HG03575 (cell line): ENCODE measurements around the gene PFKFB4.
"Not testable (repeated sequence)": the region's sequence is repeated elsewhere in the genome, so short reads cannot be mapped to it uniquely, and the experiment has no call there.

Source experiments
- ATAC-seq: cut with Tn5 transposase; IDR thresholded peaks from one replicate; pipeline ENCODE4 v1.9.1; 2021; ENCODE audit not compliant: unreplicated experiment, insufficient number of reproducible peaks, low FRiP score; ENCODE audit errors: extremely low read depth

The PFKFB4 gene

GRCh38 chr3:48544141-48544540 is 12.5 kb downstream of the PFKFB4 start:
- ATAC-seq = no peak

DNA sequence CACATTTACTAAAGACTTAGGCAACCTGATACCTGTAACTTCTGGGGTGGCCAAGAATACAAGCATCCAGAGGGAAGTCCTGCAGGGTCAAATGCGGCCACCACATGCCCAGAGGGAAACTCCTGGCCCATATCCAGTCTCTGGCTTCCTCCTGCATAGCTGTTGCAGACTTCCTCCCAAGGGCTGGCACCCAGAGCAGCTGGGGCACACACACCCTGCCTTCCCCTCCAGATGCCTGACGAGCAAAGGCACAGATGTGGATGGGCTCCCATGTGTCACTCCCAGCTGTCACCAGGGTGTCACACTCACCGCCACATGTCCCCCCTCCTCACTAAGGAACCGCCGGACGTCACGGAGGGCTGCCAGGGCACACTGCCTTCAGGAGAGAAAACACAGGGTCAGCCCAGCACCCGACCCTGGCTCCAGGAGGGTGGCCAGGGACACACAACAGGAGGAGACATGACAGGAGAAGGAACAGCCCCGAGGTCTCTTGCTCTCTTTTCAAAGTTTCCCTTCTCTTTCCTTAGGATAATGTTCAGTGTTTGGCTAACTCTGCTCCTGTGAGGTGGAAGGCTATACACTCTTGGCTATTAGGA is 13.2 kb downstream of the PFKFB4 start:
- no peak for ATAC-seq

GRCh38 chr3:48538451-48538850 is 18.2 kb downstream of the PFKFB4 start:
- no peak for ATAC-seq

- ATAC-seq = no peak
These were observed 19.8 kb downstream of the PFKFB4 start for GRCh38 chr3:48536785-48537184.

DNA sequence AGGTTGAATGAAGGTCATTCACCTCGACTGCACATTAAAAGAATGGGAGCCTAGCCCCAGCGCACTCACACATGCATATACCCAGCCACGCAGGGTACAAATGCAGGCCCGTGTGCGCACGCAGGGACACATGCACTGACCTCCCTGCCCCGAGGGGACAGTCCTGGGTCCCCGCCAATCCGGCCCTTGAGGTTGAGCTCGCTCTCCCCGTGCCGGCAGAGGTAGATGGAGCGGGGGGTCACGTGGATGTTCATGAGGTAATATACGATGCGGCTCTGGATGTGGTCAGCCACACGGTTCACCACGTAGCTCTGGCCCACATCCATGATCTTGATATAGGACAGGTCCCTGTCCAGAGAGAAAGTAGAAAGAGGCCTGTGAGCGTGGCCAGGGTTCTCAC is 20.5 kb downstream of the PFKFB4 start:
- ATAC-seq = no peak

GRCh38 chr3:48535578-48535977 is 21.0 kb downstream of the PFKFB4 start:
- ATAC-seq = no peak

DNA sequence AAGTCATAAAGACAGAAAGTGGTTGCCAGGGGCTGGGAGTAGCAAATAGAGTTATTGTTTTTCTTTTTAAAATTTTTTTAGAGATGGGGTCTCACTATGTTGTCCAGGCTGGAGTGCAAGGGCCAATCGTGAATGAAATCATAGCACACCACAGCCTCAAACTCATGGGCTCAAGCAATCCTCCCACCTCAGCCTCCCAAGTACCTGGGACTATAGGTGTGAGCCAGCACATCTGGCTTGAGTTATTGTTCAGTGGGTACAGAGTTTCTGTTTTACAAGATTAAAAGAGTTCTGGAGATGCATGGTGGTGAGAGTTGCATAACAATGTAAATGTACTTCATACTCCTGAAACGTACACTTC is 23.6 kb downstream of the PFKFB4 start:
- no peak for ATAC-seq

- no peak for ATAC-seq
These were observed 24.2 kb downstream of the PFKFB4 start for GRCh38 chr3:48532271-48532976.

DNA sequence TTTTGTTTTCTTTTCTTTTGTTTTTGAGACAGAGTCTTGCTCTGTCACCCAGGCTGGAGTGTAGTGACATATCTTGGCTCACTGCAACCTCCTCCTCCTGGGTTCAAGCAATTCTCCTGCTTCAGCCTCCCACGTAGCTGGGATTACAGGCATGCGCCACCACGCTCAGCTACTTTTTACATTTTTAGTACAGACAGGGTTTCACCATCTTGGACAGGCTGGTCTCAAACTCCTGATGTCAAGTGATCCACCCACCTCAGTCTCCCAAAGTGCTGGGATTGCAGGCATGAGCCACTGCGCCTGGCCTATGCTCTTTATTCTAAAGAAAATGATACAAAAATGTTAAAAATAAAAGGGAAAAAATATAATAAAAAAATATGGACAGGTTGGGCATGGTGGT is 25.9 kb downstream of the PFKFB4 start:
- ATAC-seq = not testable (repeated sequence)

DNA sequence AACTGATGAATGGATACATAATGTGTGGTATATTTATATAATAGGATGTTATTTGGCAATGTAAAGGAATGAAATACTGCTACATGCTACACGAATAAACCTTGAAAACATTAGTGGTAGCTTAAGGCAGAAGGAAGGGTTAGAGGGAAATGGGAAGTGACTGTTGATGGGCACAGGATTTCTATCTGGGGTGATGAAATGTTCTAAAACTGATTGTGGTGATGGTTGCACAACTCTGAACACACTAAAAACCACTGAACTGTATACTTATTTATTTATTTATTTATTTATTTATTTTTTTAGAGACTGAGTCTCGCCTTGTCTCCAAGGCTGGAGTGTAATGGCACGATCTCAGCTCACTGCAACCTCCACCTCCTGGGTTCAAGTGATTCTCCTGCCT is 27.8 kb downstream of the PFKFB4 start:
- no peak for ATAC-seq

GRCh38 chr3:48528048-48528447 is 28.6 kb downstream of the PFKFB4 start:
- ATAC-seq = no peak

DNA sequence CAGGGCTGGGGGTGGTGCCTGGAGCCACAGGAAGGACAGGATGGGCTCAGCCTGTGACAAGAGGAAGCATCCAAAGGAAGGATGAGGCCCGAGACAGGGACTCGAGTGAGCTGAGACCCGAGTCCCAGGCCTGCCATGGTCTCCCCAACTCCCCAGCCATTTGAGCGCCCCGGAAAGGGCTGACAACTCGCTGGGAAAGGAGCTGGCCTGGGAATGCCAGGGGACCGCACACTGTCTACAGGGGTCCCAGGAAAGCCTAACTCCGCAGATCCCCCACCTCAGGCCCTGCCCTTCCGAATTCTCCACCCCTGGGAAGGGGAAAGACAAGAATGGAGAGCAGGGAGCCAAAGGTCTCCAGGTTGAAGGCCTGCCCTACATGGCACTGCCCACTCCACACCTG is 31.6 kb downstream of the PFKFB4 start:
- no peak for ATAC-seq

DNA sequence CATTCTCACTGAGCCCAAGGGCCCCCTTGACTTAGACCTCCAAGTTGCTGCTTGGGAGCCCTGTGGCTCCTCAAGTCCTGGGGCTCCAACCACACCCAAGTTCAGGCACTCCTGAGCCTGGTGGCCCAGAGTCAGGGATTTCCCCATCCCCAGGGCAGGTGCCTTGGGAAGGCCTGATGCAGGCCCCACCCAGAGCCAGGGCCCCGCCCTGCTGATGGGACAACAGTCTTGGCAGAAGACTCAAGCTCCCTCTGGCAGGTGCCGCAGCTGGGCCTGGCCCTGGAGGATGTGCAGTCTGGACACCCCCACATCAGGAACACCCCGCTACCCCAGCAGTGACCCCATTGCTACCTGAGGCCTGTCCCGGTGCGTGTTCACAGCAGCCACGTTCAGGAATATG is 35.0 kb downstream of the PFKFB4 start:
- no peak for ATAC-seq

DNA sequence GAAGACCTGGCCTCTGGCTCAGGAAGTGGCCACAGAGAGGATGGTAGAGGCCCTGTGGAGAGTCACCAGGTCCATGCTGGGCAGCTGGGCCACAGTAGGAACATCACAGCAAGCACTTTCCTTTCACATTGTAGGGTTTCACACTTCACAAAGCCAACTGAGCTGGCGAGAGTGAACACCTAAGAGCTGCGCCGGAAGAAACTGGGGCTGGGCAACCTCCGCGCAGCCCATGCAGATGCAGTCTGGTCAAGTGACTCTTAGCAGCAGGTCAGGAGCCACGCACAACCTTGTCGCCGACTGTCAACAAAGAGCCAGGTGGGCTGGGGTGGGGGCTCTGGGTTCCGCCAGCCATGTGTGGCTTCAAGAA is 37.3 kb downstream of the PFKFB4 start:
- no peak for ATAC-seq

GRCh38 chr3:48518638-48519276 is 37.8 kb downstream of the PFKFB4 start:
- no peak for ATAC-seq

GRCh38 chr3:48518069-48518468 is 38.5 kb downstream of the PFKFB4 start:
- ATAC-seq = no peak

DNA sequence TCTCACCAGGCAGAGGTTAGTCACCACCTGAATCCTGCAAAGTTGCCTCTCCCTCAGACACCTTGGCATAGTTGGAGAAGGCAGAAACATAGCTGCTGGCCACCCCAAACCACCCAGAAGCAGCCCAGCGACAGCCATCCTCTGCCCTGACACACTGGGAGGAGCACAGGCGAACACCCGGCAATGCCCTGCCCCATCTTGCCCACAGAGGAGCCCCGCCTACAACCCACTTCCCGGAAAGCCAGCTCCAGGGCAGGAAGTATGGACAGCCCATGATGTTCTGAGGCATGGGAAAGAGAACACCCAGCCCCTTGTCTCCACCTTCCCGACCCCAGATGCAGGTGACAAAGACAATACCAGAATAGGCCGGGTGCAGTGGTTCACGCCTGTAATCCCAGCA is 40.0 kb downstream of the PFKFB4 start:
- ATAC-seq = no peak

DNA sequence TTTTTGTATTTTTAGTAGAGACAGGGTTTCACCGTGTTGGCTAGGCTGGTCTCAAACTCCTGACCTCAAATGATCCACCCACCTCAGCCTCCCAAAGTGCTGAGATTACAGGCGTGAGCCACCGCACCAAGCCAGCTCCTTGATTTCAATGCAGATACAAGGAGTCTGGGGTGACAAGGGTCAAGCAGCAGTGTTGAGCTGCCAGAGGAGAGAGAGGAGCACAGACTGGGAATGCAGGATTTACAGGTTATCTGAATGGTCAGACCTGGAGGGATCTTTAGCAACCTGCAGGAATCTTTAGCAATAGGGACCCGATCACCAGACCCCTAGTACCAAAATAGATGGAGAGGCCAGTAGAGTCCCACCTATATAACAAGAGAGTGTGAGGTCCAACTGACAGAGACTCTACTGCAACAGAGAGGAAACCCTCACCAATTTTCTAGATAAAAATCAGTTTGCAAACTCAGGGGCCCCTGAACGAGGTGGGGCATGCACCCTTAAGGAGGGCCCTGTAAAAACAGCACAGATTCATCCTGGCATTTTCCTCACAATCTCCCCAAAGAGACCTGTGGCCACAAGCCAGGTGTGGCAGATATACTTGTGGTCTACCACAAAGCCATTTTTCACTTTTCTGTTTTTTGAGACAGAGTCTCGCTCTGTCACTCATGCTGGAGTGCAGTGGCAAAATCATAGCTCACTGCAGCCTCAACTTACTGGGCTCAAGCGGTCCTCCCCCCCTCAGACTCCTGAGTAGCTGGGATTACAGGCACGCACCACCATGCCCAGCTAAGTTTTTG is 42.0 kb downstream of the PFKFB4 start:
- ATAC-seq = no peak

DNA sequence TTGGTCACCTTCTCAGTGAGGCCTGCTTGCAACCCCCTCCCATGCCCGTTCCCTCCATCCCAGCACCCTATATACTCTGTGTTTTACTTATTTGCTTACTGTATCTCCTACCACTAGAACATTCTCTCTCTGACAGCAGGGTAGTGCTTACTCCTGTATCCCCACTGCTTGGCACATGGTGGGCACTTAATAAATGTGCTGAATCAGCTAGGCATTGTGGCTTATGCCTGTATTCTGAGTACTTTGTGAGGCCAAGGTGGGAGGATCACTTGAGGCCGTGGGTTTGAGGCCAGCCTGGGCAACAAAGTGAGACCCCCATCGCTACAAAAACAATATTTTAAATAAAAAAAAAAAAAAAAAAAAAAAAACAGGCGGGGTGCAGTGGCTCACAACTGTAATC is 45.1 kb downstream of the PFKFB4 start:
- no peak for ATAC-seq
